LNCAP (cell line): Measurements from ENCODE around the gene C3orf22.

Experiments used
- CTCF ChIP-seq: fragments of 450-650 bp; IDR thresholded peaks from 2 replicates; pipeline ENCODE4 v1.5.1; 2017; ENCODE audit warnings: mild to moderate bottlenecking

The C3orf22 gene

DNA sequence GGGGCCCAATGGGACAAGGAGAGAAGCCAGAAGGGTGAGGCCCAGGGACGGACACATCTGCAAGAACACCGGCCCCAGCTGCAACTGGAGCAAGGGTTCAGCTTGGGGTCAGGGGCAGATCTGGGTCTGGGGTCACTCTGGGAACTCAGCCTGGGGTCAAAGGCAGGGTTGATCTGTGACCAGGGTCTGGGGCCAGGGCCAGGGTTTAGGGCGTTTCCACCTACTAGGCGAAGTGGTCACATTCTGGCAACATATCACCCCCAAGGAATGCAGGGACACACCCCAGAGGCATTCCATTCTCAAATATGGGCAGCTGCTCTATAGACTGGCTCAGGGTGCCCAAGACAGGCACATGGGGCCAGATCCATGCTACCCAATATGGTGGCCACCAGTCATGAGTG lies 50.2 kb downstream of the C3orf22 start:
- no peak for TF ChIP-seq CTCF

DNA sequence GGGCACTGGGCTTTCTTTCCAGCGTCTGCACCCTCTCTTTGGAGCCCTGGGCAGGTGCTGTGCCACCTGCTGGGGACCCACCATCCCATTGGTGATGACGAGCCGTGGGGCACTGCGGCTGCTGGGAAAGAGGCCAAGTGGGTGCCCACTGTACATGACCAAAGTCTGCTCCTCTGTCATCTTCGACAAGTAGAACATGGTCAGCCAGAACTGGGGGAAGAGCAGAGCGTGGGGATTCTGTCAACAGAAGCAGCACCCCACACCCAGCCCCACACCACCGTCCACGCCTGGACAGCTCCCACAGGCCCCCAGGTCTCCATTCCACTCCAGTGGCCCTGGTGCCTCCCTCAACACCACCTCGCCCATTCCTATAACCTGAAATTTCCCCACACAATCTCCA lies 50.8 kb downstream of the C3orf22 start:
- no peak for TF ChIP-seq CTCF

DNA sequence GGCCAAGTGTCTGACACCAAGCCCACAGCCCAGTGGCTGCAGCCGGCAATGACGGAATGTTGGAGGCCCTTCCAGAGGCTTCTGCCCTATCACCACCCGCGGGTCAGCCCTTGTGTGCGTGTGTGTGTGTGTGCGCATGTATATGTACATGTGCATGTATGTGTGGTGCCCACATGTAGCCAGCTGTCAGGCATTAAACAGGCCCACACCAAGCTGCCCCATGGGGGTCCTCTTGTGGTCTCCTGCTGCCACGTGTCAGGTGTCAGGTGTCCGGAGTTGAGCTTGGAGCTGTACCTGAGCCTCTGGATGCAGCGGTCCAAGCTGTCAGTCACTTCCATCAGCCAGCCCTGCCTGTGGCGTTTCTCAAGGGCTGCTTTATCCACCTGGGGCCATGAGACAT lies 55.0 kb downstream of the C3orf22 start:
- TF ChIP-seq CTCF, result no peak

DNA sequence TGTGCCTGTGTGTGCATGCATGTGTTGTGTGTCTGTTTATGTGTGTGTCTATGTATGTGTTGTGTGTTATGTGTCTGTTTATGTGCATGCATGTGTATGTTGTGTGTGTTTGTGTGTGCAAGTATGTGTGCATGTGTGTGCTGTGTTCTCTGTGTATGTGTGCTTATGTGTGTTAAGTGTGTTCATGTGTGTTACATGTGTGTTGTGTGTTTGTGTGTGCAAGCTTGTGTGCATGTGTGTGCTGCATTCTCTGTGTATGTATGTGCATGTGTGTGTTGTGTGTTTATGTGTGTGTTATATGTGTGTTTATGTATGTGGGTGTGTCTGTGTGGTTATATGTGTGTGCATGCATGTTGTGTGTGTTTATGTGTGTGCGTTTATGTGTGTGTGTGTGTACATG lies 56.1 kb downstream of the C3orf22 start:
- no peak for TF ChIP-seq CTCF

GRCh38 chr3:126501736-126502135 lies 57.0 kb downstream of the C3orf22 start:
- TF ChIP-seq CTCF, result no peak

- TF ChIP-seq CTCF, result no peak
Observed at GRCh38 chr3:126501054-126501453, 57.7 kb downstream of the C3orf22 start.

GRCh38 chr3:126500016-126500415 lies 58.7 kb downstream of the C3orf22 start:
- no peak for TF ChIP-seq CTCF
